ENCODE data around the gene EFHC2.

DNA sequence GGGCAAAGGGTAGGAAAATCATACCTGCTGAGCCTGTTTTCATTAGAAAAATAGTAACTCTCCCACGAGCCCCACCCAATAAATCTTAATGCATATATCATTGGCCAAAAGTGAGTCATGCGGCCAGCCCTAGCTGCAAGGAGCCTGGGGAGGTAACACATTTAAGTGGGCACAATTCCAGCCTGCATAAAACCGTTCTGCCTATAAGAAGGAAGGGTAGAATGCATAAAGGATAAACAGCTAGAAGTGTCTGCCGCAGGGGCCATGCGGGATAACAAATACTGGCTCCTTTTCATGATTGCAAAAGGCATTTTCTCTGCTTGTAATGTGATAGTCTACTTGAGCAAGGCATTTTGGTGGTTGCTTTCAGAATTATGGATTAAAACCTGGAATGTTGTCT, 37.1 kb downstream of the EFHC2 start:
- TF ChIP-seq, protein P1, sequence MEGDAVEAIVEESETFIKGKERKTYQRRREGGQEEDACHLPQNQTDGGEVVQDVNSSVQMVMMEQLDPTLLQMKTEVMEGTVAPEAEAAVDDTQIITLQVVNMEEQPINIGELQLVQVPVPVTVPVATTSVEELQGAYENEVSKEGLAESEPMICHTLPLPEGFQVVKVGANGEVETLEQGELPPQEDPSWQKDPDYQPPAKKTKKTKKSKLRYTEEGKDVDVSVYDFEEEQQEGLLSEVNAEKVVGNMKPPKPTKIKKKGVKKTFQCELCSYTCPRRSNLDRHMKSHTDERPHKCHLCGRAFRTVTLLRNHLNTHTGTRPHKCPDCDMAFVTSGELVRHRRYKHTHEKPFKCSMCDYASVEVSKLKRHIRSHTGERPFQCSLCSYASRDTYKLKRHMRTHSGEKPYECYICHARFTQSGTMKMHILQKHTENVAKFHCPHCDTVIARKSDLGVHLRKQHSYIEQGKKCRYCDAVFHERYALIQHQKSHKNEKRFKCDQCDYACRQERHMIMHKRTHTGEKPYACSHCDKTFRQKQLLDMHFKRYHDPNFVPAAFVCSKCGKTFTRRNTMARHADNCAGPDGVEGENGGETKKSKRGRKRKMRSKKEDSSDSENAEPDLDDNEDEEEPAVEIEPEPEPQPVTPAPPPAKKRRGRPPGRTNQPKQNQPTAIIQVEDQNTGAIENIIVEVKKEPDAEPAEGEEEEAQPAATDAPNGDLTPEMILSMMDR (IDR thresholded peaks at IDR 0.05 in 2 of 3, conservative IDR thresholded peaks at IDR 0.05 in 1 of 3; ENCODE audit: control insufficient read depth in 2 of 3, extremely low read depth in 1 of 3, insufficient read depth in 1 of 3, low read depth in 3 of 3, low read length in 3 of 3) = no peak
- TF ChIP-seq POLR2AphosphoS2 (IDR thresholded peaks at IDR 0.05; ENCODE audit: low read depth, low read length) (no peak), SMAD1 (IDR thresholded peaks at IDR 0.05; ENCODE audit: low read depth, partially characterized antibody) (no peak), POLR2A (IDR thresholded peaks at IDR 0.05; ENCODE audit: low read depth, low read length) (no peak)

Measured in GM12878 (cell line).